MG63 (cell line): ENCODE data around the gene UBL7. TPM values are rescaled to one million over a fixed set of nuclear protein-coding genes. Genes with fewer than 3 reads are reported as not detected.

ENCODE experiments used
- DNase-seq: peaks from one replicate; pipeline ENCODE4 v3.0.0-alpha.2; 2020
- H3K27me3 ChIP-seq: fragments of 250-450 bp; sonication (Bioruptor Pico); 2 replicates; pipeline ENCODE4 v1.5.1; 2020; ENCODE audit warnings: mild to moderate bottlenecking, moderate library complexity
- H3K36me3 ChIP-seq: fragments of 250-450 bp; sonication (Bioruptor Pico); 2 replicates; pipeline ENCODE4 v1.5.1; 2020; ENCODE audit warnings: mild to moderate bottlenecking, moderate library complexity
- H3K4me3 ChIP-seq: fragments of 250-450 bp; sonication (Bioruptor Pico); 2 replicates; pipeline ENCODE4 v1.5.1; 2020; ENCODE audit warnings: mild to moderate bottlenecking, moderate library complexity
- H3K9me3 ChIP-seq: fragments of 250-450 bp; sonication (Bioruptor Pico); 2 replicates; pipeline ENCODE4 v1.5.1; 2020; ENCODE audit warnings: mild to moderate bottlenecking, moderate library complexity
- total RNA-seq: library from RNA; depleted of rRNA; stranded (reverse); fragments of >200 nt; shearing (Covaris generic); gene quantifications from 2 replicates; pipeline ENCODE4 v1.2.3, GENCODE V29; 2014; ENCODE audit warnings: low replicate concordance

UBL7 gene
- total RNA-seq, 1 experiment from 2014 or later, result 90.0 TPM

- H3K27me3 ChIP-seq, result no peaks in the 10 kb centered on the region
- peaks cover 41% of the 10 kb centered on the region for H3K36me3 ChIP-seq
- H3K4me3 ChIP-seq, result no peak overlapping the region
- no peak for DNase-seq
- no peaks in the 10 kb centered on the region for H3K9me3 ChIP-seq
These were observed 11.2 kb downstream of the UBL7 start for GRCh38 chr15:74449643-74450205.

- no peaks in the 10 kb centered on the region for H3K9me3 ChIP-seq
- peaks cover 37% of the 10 kb centered on the region for H3K36me3 ChIP-seq
- H3K27me3 ChIP-seq, result no peaks in the 10 kb centered on the region
- DNase-seq, result no peak
- no peak overlapping the region for H3K4me3 ChIP-seq
These were observed 11.9 kb downstream of the UBL7 start for GRCh38 chr15:74449095-74449494.

DNA sequence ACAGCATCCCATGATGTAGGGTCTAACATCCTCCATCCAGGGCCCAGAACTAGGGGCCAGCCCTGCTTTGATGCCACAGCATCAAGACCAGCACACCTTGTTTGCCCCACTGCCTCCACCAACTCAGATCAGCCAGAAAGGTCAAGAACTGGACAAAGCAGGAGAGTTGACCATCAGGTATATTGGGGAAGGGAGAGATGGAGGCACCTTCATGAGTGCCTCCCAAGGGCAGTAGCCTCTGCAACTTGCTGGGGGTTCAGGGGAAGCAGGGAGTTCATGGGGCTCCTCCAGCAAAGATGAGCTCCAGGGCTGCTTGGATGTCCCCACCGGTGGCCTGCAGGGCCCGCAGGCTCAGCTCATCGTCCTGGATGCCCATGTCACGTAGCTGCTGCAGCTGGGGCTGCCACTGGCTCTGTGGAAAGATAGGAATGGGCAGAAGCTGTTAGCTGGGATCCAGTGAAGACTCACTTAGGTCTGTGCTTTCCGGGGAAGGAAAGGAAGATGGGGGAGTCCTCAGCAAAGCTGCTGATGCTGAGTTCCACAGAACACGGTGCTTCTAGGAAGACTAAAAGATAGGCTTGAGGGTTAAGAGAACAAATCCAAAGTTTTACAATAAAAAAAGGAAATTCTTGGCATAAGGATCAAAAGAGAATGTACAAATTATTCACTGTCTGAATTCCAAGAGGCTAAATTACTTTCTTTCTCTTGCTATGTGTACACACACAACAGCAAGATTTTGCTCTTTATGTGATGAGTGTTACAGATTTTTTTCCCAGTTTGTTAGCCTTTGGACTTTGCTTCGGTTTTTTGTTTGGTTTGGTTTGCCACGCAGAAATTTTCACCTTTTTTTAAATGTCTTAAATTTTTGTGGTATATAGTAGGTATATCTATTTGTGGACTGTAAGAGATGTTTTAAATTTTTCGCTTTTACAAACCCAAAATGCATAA lies 14.9 kb downstream of the UBL7 start:
- DNase-seq, result no peak
- Histone ChIP-seq H3K4me3 (no peak overlapping the region), H3K9me3 (no peaks in the 10 kb centered on the region), H3K36me3 (peaks cover 23% of the 10 kb centered on the region), H3K27me3 (no peaks in the 10 kb centered on the region)

GRCh38 chr15:74444106-74445062 lies 16.6 kb downstream of the UBL7 start:
- Histone ChIP-seq H3K9me3 (no peaks in the 10 kb centered on the region), H3K36me3 (peaks cover 19% of the 10 kb centered on the region), H3K27me3 (no peaks in the 10 kb centered on the region), H3K4me3 (no peak overlapping the region)
- no peak for DNase-seq

- no peak for DNase-seq
- Histone ChIP-seq H3K27me3 (no peaks in the 10 kb centered on the region), H3K9me3 (no peaks in the 10 kb centered on the region), H3K4me3 (no peak overlapping the region), H3K36me3 (peaks cover 14% of the 10 kb centered on the region)
These were observed 17.7 kb downstream of the UBL7 start for GRCh38 chr15:74443100-74443909.

DNA sequence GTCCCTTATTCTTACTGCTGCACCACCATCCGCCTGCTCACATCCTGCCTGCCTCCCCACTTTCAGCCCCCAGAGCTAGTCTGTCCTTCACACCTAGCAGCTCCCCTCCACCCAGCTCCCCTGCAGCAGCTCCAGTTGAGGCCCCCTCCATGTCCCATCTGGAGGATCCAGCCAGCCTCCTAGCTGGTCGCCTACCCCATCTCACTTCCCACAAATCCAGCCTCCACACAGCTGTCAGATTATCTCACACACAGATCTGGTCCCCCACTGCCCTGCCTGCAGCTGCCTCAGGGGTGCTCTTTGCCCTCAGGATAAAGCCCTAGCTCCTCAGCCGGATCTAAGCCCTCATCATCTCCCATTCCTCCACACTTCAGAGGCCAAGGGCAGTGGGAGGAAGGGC lies 18.4 kb downstream of the UBL7 start:
- no peak overlapping the region for H3K4me3 ChIP-seq
- H3K9me3 ChIP-seq, result no peaks in the 10 kb centered on the region
- DNase-seq, result no peak
- no peaks in the 10 kb centered on the region for H3K27me3 ChIP-seq
- peaks cover 8% of the 10 kb centered on the region for H3K36me3 ChIP-seq

GRCh38 chr15:74442063-74442462 lies 18.9 kb downstream of the UBL7 start:
- DNase-seq, result no peak
- Histone ChIP-seq H3K9me3 (no peaks in the 10 kb centered on the region), H3K27me3 (no peaks in the 10 kb centered on the region), H3K36me3 (peaks cover 6% of the 10 kb centered on the region), H3K4me3 (no peak overlapping the region)

DNA sequence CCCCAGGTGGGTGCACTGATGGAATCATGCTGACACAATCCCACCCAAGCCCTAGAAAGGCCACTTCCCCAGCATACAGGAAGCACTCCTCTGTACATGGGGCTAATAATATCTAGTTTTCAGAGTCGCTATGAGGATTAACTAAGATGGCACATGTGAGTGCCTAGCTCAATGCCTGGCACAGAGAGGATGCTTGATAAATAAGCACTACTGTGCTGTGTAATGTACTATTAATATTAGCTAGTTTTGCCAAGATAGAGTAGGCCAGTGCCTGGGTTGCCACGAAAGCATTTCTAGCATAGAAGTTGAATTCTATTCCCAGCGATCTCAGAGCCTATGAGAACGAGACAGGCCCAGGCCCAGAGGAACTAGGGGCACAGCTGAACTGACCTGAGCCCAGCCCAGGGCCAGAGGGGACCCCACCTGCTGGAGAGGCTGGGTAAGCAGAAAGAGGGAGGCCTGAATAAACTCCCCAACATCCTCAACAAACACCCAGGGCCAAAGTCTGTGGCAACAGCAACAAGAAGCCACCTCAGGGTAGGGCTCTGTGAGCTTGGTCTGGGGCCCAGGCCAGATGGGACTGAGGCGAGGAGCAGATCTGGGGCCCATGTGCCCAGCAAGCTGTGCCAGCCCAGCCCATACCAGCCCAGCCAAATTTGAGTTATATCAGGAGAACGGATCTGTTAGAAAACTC lies 19.6 kb downstream of the UBL7 start:
- no peak overlapping the region for H3K4me3 ChIP-seq
- peaks cover 2% of the 10 kb centered on the region for H3K36me3 ChIP-seq
- no peak for DNase-seq
- H3K27me3 ChIP-seq, result no peaks in the 10 kb centered on the region
- no peaks in the 10 kb centered on the region for H3K9me3 ChIP-seq

- Histone ChIP-seq H3K27me3 (no peaks in the 10 kb centered on the region), H3K36me3 (no peaks in the 10 kb centered on the region), H3K9me3 (no peaks in the 10 kb centered on the region), H3K4me3 (no peak overlapping the region)
- peak; percentile 68 for DNase-seq
These were observed 22.1 kb downstream of the UBL7 start for GRCh38 chr15:74438721-74439316.

DNA sequence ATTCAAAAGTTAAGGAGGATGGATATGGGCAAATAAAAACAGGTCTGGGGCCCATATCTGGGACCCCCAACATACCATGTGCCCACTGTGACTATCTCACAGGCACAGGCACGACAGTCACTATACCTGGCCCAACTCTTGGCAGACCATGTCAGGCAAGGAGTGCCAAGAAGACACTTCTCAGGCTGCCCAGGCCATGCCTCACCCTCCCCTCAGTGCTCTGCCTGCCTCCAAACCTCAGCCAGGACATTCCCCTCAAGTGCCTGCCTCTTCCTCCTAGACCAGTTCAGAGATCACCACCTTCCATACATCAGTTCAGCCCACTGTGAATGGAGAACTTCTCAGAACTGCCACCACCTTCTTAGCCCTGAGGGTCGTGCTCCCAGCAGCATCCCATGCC lies 22.8 kb downstream of the UBL7 start:
- no peak overlapping the region for H3K4me3 ChIP-seq
- no peaks in the 10 kb centered on the region for H3K27me3 ChIP-seq
- H3K36me3 ChIP-seq, result no peaks in the 10 kb centered on the region
- DNase-seq, result no peak
- no peaks in the 10 kb centered on the region for H3K9me3 ChIP-seq

GRCh38 chr15:74434263-74435136 lies 26.5 kb downstream of the UBL7 start:
- no peak for DNase-seq
- no peaks in the 10 kb centered on the region; the same call in none of the 2 replicates for H3K36me3 ChIP-seq
- H3K27me3 ChIP-seq, result no peaks in the 10 kb centered on the region
- no peaks in the 10 kb centered on the region for H3K9me3 ChIP-seq
- peak overlapping the region; percentile 83 for H3K4me3 ChIP-seq

GRCh38 chr15:74433592-74434262 lies 27.2 kb downstream of the UBL7 start, which contains the start of gene SEMA7A:
TSS of gene SEMA7A (minus strand) at chr15:74433958. CDS start at chr15:74433918, 40 bp downstream.
- Histone ChIP-seq H3K27me3 (no peaks in the 10 kb centered on the region), H3K9me3 (no peaks in the 10 kb centered on the region)
- peak; percentile 80 for DNase-seq

DNA sequence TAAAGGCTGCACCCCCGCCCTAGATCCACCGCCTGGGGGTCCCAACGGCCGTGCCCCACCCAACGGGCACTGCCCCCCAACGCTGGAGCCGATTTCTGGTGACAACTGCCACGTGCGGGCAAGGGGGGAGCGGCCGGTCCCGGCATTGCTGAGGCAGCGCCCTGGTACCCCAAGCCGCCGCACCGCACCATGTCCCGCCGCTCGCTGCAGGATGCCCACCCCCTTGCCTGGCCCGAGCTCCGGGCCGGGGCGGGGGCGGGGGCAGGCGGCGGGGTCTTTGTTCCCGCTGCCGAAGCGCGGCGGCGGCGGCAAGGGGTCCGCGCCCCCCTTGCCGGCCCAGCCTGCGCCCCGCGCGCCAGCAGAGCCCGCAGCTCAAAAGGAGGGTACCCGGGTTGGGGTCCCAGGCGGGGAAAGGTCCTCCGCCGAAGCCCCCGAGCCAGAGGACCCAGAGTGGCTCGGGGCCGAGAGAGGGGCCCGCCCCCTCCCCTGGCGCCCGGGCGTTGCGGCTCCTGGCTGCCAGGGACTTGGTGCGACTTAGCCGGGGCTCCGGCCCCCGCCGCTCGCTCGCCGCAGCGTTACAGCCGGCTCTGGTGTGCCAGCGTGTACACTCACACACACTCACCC lies 27.9 kb downstream of the UBL7 start:
- H3K4me3 ChIP-seq, result peak overlapping the region; percentile 83
- peaks cover 3% of the 10 kb centered on the region for H3K36me3 ChIP-seq
- H3K27me3 ChIP-seq, result no peaks in the 10 kb centered on the region
- no peak for DNase-seq
- H3K9me3 ChIP-seq, result no peaks in the 10 kb centered on the region

More at GRCh38 chr15:74433592-74434262, 27.2 kb downstream of the UBL7 start, which contains the start of gene SEMA7A:
- Histone ChIP-seq H3K4me3 (peak within 1 kb of the TSS; percentile 83), H3K36me3 (no peaks in the 10 kb centered on the region; the same call in none of the 2 replicates)
